Esophagus mucosa (tissue), 1 donor: ENCODE results near the gene FGD6. TPM values are rescaled to one million over a fixed set of nuclear protein-coding genes. Genes with fewer than 3 reads are reported as not detected.
"Not testable (repeated sequence)": the region's sequence is repeated elsewhere in the genome, so short reads cannot be mapped to it uniquely, and the experiment has no call there.

Experiments
- ATAC-seq: fragments of 200-7000 bp; cut with Tn5 transposase; one replicate; pipeline ENCODE4 v1.9.1; 2020
- total RNA-seq: library from RNA; stranded (reverse); gene quantifications from one replicate; pipeline ENCODE4 v1.2.4, GENCODE V29; 2023
- donor health status: DM: yes; HTN: yes; CAD: no.

The FGD6 gene
- total RNA-seq, 1 donor from 2014 or later: 10.8 TPM

GRCh38 chr12:95204141-95204866, 13.0 kb downstream of the FGD6 start:
- ATAC-seq: peak; percentile 92

GRCh38 chr12:95203487-95204030, 13.7 kb downstream of the FGD6 start:
- no peak for ATAC-seq

GRCh38 chr12:95202691-95203486, 14.4 kb downstream of the FGD6 start:
- no peak for ATAC-seq

- ATAC-seq: no peak
Observed at GRCh38 chr12:95201056-95201670, 16.1 kb downstream of the FGD6 start.

- ATAC-seq: no peak
Observed at GRCh38 chr12:95200128-95200894, 17.0 kb downstream of the FGD6 start.

- ATAC-seq: peak; percentile 21
Observed at GRCh38 chr12:95198914-95199313, 18.4 kb downstream of the FGD6 start.

- no peak for ATAC-seq
Observed at GRCh38 chr12:95197636-95198035, 19.6 kb downstream of the FGD6 start.

GRCh38 chr12:95196875-95197569, 20.2 kb downstream of the FGD6 start:
- ATAC-seq: not testable (repeated sequence)

GRCh38 chr12:95195122-95195521, 22.1 kb downstream of the FGD6 start:
- ATAC-seq: no peak

GRCh38 chr12:95193139-95193538, 24.1 kb downstream of the FGD6 start:
- no peak for ATAC-seq

- ATAC-seq: no peak
Observed at GRCh38 chr12:95192271-95192670, 25.0 kb downstream of the FGD6 start.

- no peak for ATAC-seq
Observed at GRCh38 chr12:95191060-95191696, 26.1 kb downstream of the FGD6 start.

- no peak for ATAC-seq
Observed at GRCh38 chr12:95187865-95188415, 29.3 kb downstream of the FGD6 start.

GRCh38 chr12:95185854-95186253, 31.4 kb downstream of the FGD6 start:
- no peak for ATAC-seq

GRCh38 chr12:95185072-95185471, 32.2 kb downstream of the FGD6 start:
- no peak for ATAC-seq

- ATAC-seq: no peak
Observed at GRCh38 chr12:95184121-95184520, 33.1 kb downstream of the FGD6 start.

- peak; percentile 87 for ATAC-seq
Observed at GRCh38 chr12:95182868-95183415, 34.3 kb downstream of the FGD6 start.

- no peak for ATAC-seq
Observed at GRCh38 chr12:95181103-95181502, 36.2 kb downstream of the FGD6 start.

- ATAC-seq: no peak
Observed at GRCh38 chr12:95179011-95179410, 38.3 kb downstream of the FGD6 start.

GRCh38 chr12:95178136-95178535, 39.1 kb downstream of the FGD6 start:
- ATAC-seq: peak; percentile 86
